Mesenchymal stem cell (in vitro differentiated cells and primary cell): ENCODE results near the gene HEPHL1.

Source experiments
- DNase-seq: peaks from one replicate; pipeline ENCODE4 v3.0.0-alpha.2; 2013
- H2AFZ ChIP-seq: one replicate; pipeline ENCODE4 v1.6.1; 2013; ENCODE audit warnings: low read depth, mild to moderate bottlenecking, control low read depth, inconsistent platforms, low read length, moderate library complexity
- H2AK5ac ChIP-seq: 2 replicates; pipeline ENCODE4 v1.6.1; 2013; ENCODE audit warnings: low read length, moderate library complexity, mild to moderate bottlenecking, inconsistent platforms; ENCODE audit not compliant: severe bottlenecking
- H2BK120ac ChIP-seq: one replicate; pipeline ENCODE4 v1.6.1; 2013; ENCODE audit warnings: low read depth, mild to moderate bottlenecking, inconsistent platforms, low read length, moderate library complexity
- H2BK12ac ChIP-seq, 2 experiments: one replicate each; pipeline ENCODE4 v1.6.1; 2013; ENCODE audit warnings: inconsistent platforms in 2 of 2, low read length in 2 of 2, mild to moderate bottlenecking in 2 of 2, moderate library complexity in 2 of 2, control low read depth in 1 of 2
- H2BK15ac ChIP-seq: one replicate; pipeline ENCODE4 v1.6.1; 2013; ENCODE audit warnings: mild to moderate bottlenecking, low read depth, inconsistent platforms; ENCODE audit not compliant: poor library complexity, severe bottlenecking
- H2BK5ac ChIP-seq: 2 replicates; pipeline ENCODE4 v1.6.1; 2013; ENCODE audit warnings: low read depth, mild to moderate bottlenecking, low read length, control low read depth, inconsistent platforms; ENCODE audit not compliant: poor library complexity, severe bottlenecking
- H3K14ac ChIP-seq, 2 experiments: one replicate each; pipeline ENCODE4 v1.6.1; 2013; ENCODE audit warnings: inconsistent platforms in 2 of 2, low read length in 2 of 2, control low read depth in 1 of 2, mild to moderate bottlenecking in 1 of 2, moderate library complexity in 1 of 2
- H3K18ac ChIP-seq, 2 experiments: one replicate each; pipeline ENCODE4 v1.6.1; 2013; ENCODE audit warnings: inconsistent platforms in 2 of 2, low read length in 2 of 2, control low read depth in 1 of 2, low read depth in 1 of 2, mild to moderate bottlenecking in 1 of 2
- H3K23ac ChIP-seq, 2 experiments: one replicate each; pipeline ENCODE4 v1.6.1; 2013; ENCODE audit warnings: inconsistent platforms in 2 of 2, low read length in 2 of 2, mild to moderate bottlenecking in 2 of 2, moderate library complexity in 2 of 2, control low read depth in 1 of 2
- H3K27ac ChIP-seq: 2 replicates; pipeline ENCODE4 v1.5.1; 2013; ENCODE audit warnings: mild to moderate bottlenecking, moderate library complexity, low read length, control low read depth, inconsistent platforms; ENCODE audit not compliant: poor library complexity, severe bottlenecking
- H3K27me3 ChIP-seq, 2 experiments: 2 replicates each; pipeline versions ENCODE4 v1.6.1 to v1.7.0; 2013; ENCODE audit warnings: low read length in 2 of 2, mild to moderate bottlenecking in 2 of 2, moderate library complexity in 2 of 2, control low read depth in 1 of 2, inconsistent platforms in 1 of 2; ENCODE audit not compliant: control insufficient read depth in 1 of 2, insufficient read depth in 1 of 2
- H3K36me3 ChIP-seq, 2 experiments: 2 replicates each; pipeline versions ENCODE4 v1.6.1 to v1.7.0; 2013; ENCODE audit warnings: low read length in 2 of 2, control low read depth in 1 of 2, inconsistent platforms in 1 of 2, low read depth in 1 of 2, mild to moderate bottlenecking in 1 of 2; ENCODE audit not compliant: insufficient read depth in 2 of 2, control insufficient read depth in 1 of 2
- H3K4ac ChIP-seq, 2 experiments: one replicate each; pipeline ENCODE4 v1.6.1; 2013; ENCODE audit warnings: inconsistent platforms in 2 of 2, low read length in 2 of 2, mild to moderate bottlenecking in 2 of 2, moderate library complexity in 2 of 2, control low read depth in 1 of 2, low read depth in 1 of 2
- H3K4me1 ChIP-seq: 2 replicates; pipeline ENCODE4 v1.6.1; 2013; ENCODE audit warnings: low read depth, low read length, control low read depth; ENCODE audit not compliant: control insufficient read depth, insufficient read depth
- H3K4me2 ChIP-seq: 2 replicates; pipeline ENCODE4 v1.6.1; 2013; ENCODE audit warnings: low read length, mild to moderate bottlenecking, inconsistent platforms; ENCODE audit not compliant: poor library complexity, severe bottlenecking
- H3K4me3 ChIP-seq, 2 experiments: 2 replicates each; pipeline versions ENCODE4 v1.5.1 to v1.7.0; 2013; ENCODE audit warnings: low read length in 2 of 2, mild to moderate bottlenecking in 2 of 2, control low read depth in 1 of 2, low read depth in 1 of 2; ENCODE audit not compliant: insufficient read depth in 1 of 2
- H3K79me1 ChIP-seq: replicated peaks from 2 replicates; pipeline ENCODE4 v1.6.1; 2013; ENCODE audit warnings: mild to moderate bottlenecking, control low read depth, low read length, inconsistent platforms; ENCODE audit not compliant: poor library complexity, severe bottlenecking
- H3K9ac ChIP-seq: 2 replicates; pipeline ENCODE4 v1.7.0; 2013; ENCODE audit warnings: mild to moderate bottlenecking, low read length, moderate library complexity
- H3K9me3 ChIP-seq: 2 replicates; pipeline ENCODE4 v1.7.0; 2013; ENCODE audit warnings: mild to moderate bottlenecking, low read length; ENCODE audit not compliant: control insufficient read depth
- H4K8ac ChIP-seq: one replicate; pipeline ENCODE4 v1.6.1; 2013; ENCODE audit warnings: inconsistent platforms, mild to moderate bottlenecking, low read length, moderate library complexity
- H4K91ac ChIP-seq: one replicate; pipeline ENCODE4 v1.6.1; 2013; ENCODE audit warnings: mild to moderate bottlenecking, low read length, inconsistent platforms
- WGBS: methylation state at CpG from one replicate; pipeline ENCODE4 v1.1.7; 2013; ENCODE audit warnings: mixed read lengths; 5-methylcytosine and 5-hydroxymethylcytosine counted together

Gene HEPHL1

GRCh38 chr11:94018721-94019120, 2.4 kb upstream of the HEPHL1 start:
- Histone ChIP-seq H2BK12ac (no peak overlapping the region), H4K8ac (no peak overlapping the region), H2BK120ac (no peak overlapping the region), H2BK15ac (no peak overlapping the region), H3K14ac (no peak overlapping the region), H3K18ac (no peak overlapping the region), H3K27ac (no peak overlapping the region), H3K27me3 (no peaks in the 10 kb centered on the region), H3K4me3 (no peak overlapping the region), H4K91ac (no peak overlapping the region), H3K9ac (no peak overlapping the region), H2BK5ac (no peak overlapping the region), H3K4ac (no peak overlapping the region), H3K79me1 (no peaks in the 10 kb centered on the region), H3K4me2 (no peak overlapping the region), H3K36me3 (no peaks in the 10 kb centered on the region), H2AFZ (no peak overlapping the region), H3K9me3 (no peaks in the 10 kb centered on the region), H2AK5ac (no peak overlapping the region), H3K4me1 (no peaks in the 10 kb centered on the region), H3K23ac (no peak overlapping the region)
- no peak for DNase-seq
- WGBS, result 50% methylated on average over 1 of the region's 4 CpGs

DNA sequence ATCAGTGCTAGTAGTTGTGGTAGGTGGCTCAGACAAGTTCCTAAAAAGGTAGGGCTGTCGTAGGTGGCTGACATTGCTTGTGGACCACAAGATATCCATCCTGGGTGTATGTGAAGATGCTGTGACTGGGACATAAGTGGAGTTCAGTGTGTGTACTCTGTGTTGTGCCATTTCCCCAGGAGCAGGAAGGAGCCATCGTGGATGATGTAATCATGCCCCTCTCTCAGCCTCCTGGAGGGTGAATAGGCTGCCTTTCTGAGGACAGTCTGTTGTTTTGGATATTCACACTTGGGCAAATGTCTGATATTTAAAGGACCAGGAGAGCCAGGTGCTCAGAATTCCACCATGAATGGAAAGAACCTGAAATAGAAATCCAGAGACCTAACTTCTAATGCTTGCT, 2.7 kb downstream of the HEPHL1 start:
- Histone ChIP-seq H3K9me3 (peaks cover 11% of the 10 kb centered on the region), H3K27me3 (no peaks in the 10 kb centered on the region), H3K36me3 (no peaks in the 10 kb centered on the region), H4K8ac (no peak overlapping the region), H3K4ac (no peak overlapping the region), H2BK15ac (no peak overlapping the region), H2BK5ac (no peak overlapping the region), H2AFZ (no peak overlapping the region), H3K14ac (no peak overlapping the region), H3K9ac (no peak overlapping the region), H3K4me1 (no peaks in the 10 kb centered on the region), H3K27ac (no peak overlapping the region), H2BK12ac (no peak overlapping the region), H3K4me2 (no peak overlapping the region), H3K23ac (no peak overlapping the region), H3K18ac (no peak overlapping the region), H4K91ac (no peak overlapping the region), H3K4me3 (no peak overlapping the region), H2AK5ac (no peak overlapping the region), H3K79me1 (no peaks in the 10 kb centered on the region), H2BK120ac (no peak overlapping the region)
- 54% methylated on average over 2 of the region's 2 CpGs for WGBS
- DNase-seq, result no peak

DNA sequence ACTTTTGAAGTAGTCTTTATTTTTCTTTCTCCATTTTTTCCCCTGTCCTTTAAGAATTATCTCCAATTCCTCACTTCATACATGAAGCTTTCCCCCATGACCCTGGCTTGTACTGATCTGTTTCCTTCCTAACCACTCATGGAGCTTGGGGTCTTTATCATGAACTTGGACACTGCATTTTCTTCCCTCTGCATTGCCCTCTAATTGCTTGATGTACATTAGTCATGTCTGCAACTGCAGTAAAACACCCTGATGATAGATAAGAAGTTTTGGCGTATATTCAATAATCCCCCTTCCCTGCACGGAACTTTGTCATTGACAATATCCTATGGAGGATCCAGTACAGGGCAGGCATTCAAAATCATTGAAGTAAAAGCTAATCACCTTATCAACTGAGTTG, 3.4 kb downstream of the HEPHL1 start:
- H3K18ac ChIP-seq, result no peak overlapping the region
- 100% methylated on average over 2 of the region's 2 CpGs for WGBS
- no peak overlapping the region for H4K8ac ChIP-seq
- no peaks in the 10 kb centered on the region for H3K27me3 ChIP-seq
- H3K14ac ChIP-seq, result no peak overlapping the region
- peaks cover 11% of the 10 kb centered on the region for H3K9me3 ChIP-seq
- H3K4me1 ChIP-seq, result no peaks in the 10 kb centered on the region
- H2BK5ac ChIP-seq, result no peak overlapping the region
- no peaks in the 10 kb centered on the region for H3K79me1 ChIP-seq
- H2AK5ac ChIP-seq, result no peak overlapping the region
- H3K4me3 ChIP-seq, result no peak overlapping the region
- no peak overlapping the region for H3K9ac ChIP-seq
- H2BK12ac ChIP-seq, result no peak overlapping the region
- H3K27ac ChIP-seq, result no peak overlapping the region
- no peak overlapping the region for H3K4me2 ChIP-seq
- H3K4ac ChIP-seq, result no peak overlapping the region
- no peak overlapping the region for H2BK120ac ChIP-seq
- no peak overlapping the region for H3K23ac ChIP-seq
- H3K36me3 ChIP-seq, result no peaks in the 10 kb centered on the region
- no peak overlapping the region for H4K91ac ChIP-seq
- no peak for DNase-seq
- no peak overlapping the region for H2AFZ ChIP-seq
- H2BK15ac ChIP-seq, result no peak overlapping the region

DNA sequence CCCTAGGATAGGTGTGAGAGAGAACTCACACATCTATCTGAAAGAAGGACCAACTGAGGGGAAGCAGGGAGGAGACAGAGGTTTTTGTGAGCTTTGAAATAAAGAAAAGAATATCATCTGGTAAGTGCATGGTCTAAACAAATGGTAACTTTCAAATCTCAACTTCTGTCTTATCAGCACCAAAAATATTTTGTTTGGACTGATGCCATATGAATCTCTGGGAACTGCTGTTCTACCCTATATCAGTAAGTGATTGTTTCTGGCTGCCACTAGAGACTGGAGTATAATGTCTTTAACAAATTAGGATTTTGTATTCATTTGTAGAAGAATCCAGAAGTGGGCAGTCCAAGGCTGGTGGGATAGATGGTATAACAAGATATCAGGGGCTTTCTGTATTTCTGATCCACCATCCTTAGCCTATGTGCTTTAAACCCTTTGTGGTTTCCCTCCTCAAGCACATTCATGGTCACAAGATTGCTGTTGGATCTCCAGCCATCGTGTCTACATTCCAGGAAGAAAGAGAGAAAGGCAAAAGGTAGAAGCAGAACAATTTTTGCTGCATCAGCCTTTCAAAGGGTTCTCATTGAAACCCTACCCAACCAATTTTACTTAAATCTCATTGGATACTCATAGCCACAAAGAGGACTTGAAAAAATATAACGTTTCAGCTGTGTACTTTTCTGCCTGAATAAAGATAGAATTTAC, 4.7 kb downstream of the HEPHL1 start:
- 79% methylated on average over 2 of the region's 2 CpGs for WGBS
- H3K79me1 ChIP-seq, result no peaks in the 10 kb centered on the region

More for the DNA sequence above, 4.7 kb downstream of the HEPHL1 start:
- Histone ChIP-seq H2BK5ac (no peak overlapping the region), H3K9ac (no peak overlapping the region), H3K27ac (no peak overlapping the region), H3K4me2 (no peak overlapping the region), H2AFZ (no peak overlapping the region), H2BK120ac (no peak overlapping the region), H2BK15ac (no peak overlapping the region), H3K4me3 (no peak overlapping the region), H4K8ac (no peak overlapping the region), H3K23ac (no peak overlapping the region), H2AK5ac (no peak overlapping the region), H4K91ac (no peak overlapping the region), H3K4me1 (no peaks in the 10 kb centered on the region), H3K14ac (no peak overlapping the region), H3K4ac (no peak overlapping the region), H3K36me3 (no peaks in the 10 kb centered on the region), H3K18ac (no peak overlapping the region), H3K27me3 (no peaks in the 10 kb centered on the region), H2BK12ac (no peak overlapping the region), H3K9me3 (peaks cover 11% of the 10 kb centered on the region)
- DNase-seq, result no peak
